ENCODE results near the gene MYL4. TPM values are rescaled to one million over a fixed set of nuclear protein-coding genes. Genes with fewer than 3 reads are reported as not detected.

MYL4 gene
- total and polyA plus RNA-seq, 10 of the 15 experiments (the other 5 are each of a cell fraction or from before 2014, with no cell fraction given): 0.23 to 1.6 (median 0.58) TPM; not detected in 3

DNA sequence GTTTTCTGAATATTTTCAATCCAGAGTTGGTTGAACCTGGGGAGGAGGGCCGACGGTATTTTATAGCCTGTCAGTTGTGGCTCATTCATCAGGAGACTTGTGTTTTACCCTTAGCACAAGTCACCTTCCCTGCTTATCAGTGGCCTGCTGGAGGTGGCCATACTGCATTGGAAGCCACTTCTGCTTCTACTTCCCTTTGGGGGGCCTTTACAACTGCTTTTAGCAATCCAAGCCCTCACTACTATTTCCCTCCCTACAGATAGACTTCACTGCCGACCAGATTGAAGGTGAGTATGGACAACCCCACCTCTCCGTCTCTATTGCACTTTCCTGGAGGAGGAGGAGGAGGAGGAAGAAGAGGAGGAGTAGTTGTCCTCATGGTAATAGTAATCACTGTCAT, 4.4 kb downstream of the MYL4 start (continued):
- TF ChIP-seq HCFC1 (IDR thresholded peaks at IDR 0.05; ENCODE audit: low read length): no peak
- TF ChIP-seq, protein P1, sequence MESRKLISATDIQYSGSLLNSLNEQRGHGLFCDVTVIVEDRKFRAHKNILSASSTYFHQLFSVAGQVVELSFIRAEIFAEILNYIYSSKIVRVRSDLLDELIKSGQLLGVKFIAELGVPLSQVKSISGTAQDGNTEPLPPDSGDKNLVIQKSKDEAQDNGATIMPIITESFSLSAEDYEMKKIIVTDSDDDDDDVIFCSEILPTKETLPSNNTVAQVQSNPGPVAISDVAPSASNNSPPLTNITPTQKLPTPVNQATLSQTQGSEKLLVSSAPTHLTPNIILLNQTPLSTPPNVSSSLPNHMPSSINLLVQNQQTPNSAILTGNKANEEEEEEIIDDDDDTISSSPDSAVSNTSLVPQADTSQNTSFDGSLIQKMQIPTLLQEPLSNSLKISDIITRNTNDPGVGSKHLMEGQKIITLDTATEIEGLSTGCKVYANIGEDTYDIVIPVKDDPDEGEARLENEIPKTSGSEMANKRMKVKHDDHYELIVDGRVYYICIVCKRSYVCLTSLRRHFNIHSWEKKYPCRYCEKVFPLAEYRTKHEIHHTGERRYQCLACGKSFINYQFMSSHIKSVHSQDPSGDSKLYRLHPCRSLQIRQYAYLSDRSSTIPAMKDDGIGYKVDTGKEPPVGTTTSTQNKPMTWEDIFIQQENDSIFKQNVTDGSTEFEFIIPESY (IDR thresholded peaks at IDR 0.05): no peak

DNA sequence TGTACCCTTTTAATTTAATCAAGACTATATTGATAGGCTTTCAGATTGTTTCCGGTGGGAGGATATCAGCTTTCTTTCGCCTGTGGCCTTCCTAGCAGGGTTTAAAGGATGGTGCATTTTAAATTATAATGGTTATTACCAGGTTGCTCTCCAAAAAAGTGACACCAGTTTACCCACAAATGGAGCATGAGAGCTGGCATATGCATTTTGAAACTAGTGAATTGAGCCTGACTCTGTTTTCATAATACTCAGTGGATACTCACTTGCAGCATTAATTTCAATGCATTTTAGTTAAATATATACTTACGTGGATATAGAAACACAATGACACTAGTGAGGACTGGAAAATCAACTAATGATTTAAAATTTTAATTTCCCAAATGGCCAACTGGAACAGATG, 5.8 kb downstream of the MYL4 start:
- Histone ChIP-seq H3K36me3 (ENCODE audit: control insufficient read depth in 2 of 2, insufficient read depth in 2 of 2, low read length in 1 of 2) (no peaks in the 10 kb centered on the region), H3K9ac (ENCODE audit: control insufficient read depth, insufficient read depth, low read length) (no peak overlapping the region), H3K4me2 (ENCODE audit: control insufficient read depth, insufficient read depth) (no peak overlapping the region), H4K20me1 (ENCODE audit: control insufficient read depth, insufficient read depth) (no peaks in the 10 kb centered on the region), H3K27me3 (replicated peaks in 1 of 2; ENCODE audit: control insufficient read depth in 2 of 2, insufficient read depth in 2 of 2, low read length in 1 of 2) (no peaks in the 10 kb centered on the region), H3K27ac (ENCODE audit: control insufficient read depth, insufficient read depth) (no peak overlapping the region), H3K4me1 (ENCODE audit: control insufficient read depth, insufficient read depth, low read length) (peaks cover 6% of the 10 kb centered on the region), H3K79me2 (ENCODE audit: control insufficient read depth, insufficient read depth, low read length) (no peaks in the 10 kb centered on the region), H2AFZ (ENCODE audit: control insufficient read depth, low read depth, low read length) (no peak overlapping the region), H3K9me3 (replicated peaks; ENCODE audit: control insufficient read depth, insufficient read depth, low read length) (no peaks in the 10 kb centered on the region), H3K4me3 (no peak overlapping the region)
- FAIRE-seq (no peak), ATAC-seq (no peak), DNase-seq (ENCODE audit: low read depth, low spot score) (no peak)
- CTCF ChIA-PET: no interaction called here
- POLR2A ChIA-PET: no interaction called here
- intact Hi-C loops (cut with micrococcal nuclease; ENCODE audit: unreplicated experiment) (no loop called here), in situ Hi-C loops (cut with MboI) (no loop called here)
- BruUV-seq (replicated peaks): no TSS peak
- no peak for TF ChIP-seq MEF2B (IDR thresholded peaks at IDR 0.05; ENCODE audit: partially characterized antibody, poor library complexity, severe bottlenecking)
- no peak for TF ChIP-seq IKZF2 (IDR thresholded peaks at IDR 0.05)
- RAD21 ChIA-PET (ENCODE audit: unreplicated experiment): no interaction called here
- SMC1A ChIA-PET (ENCODE audit: uncharacterized antibody, unreplicated experiment): no interaction called here
- WGBS (ENCODE audit: insufficient coverage, insufficient replicate concordance, low lambda C conversion rate, missing lambda C conversion rate): 52% methylated on average over 3 of the region's 3 CpGs

Measured in GM12878 (cell line).